Bronchial epithelial cell (primary cell): ENCODE measurements around the gene MICAL2. TPM values are rescaled to one million over a fixed set of nuclear protein-coding genes. Genes with fewer than 3 reads are reported as not detected.
A peak's percentile ranks its signal among the peaks of the same experiment; 100 is the strongest.

Experiments
- DNase-seq: peaks from one replicate; pipeline ENCODE4 v3.0.0-alpha.2; 2010; ENCODE audit warnings: low read depth
- FAIRE-seq: peaks from 2 replicates; lab custom pipeline; 2011; peaks lifted over from hg19 to GRCh38; lab: Jason Lieb, UNC
- H3K27me3 ChIP-seq: 2 replicates; pipeline ENCODE4 v1.5.1; 2011; ENCODE audit warnings: low read length; ENCODE audit not compliant: control insufficient read depth, insufficient read depth
- H3K36me3 ChIP-seq: 2 replicates; pipeline ENCODE4 v1.5.1; 2011; ENCODE audit warnings: low read length; ENCODE audit not compliant: control insufficient read depth, insufficient read depth
- H3K4me3 ChIP-seq: 2 replicates; pipeline ENCODE4 v1.5.1; 2011; ENCODE audit warnings: mild to moderate bottlenecking, low read depth, low read length, control low read depth
- CTCF ChIP-seq: IDR thresholded peaks from 2 replicates; pipeline ENCODE4 v1.5.1; 2011; ENCODE audit warnings: mild to moderate bottlenecking, moderate library complexity, low read length, control low read depth, inconsistent platforms; ENCODE audit not compliant: insufficient read depth, severe bottlenecking
- total RNA-seq: library from RNA; depleted of rRNA; stranded (reverse); fragments of >200 nt; gene quantifications from 2 replicates; pipeline ENCODE4 v1.2.1, GENCODE V29; 2014

MICAL2 gene
- total RNA-seq, 1 donor from 2014 or later: 75.0 TPM

GRCh38 chr11:12109591-12110196 lies 696 bp upstream of the MICAL2 start:
- FAIRE-seq (no peak), DNase-seq (peak; percentile 69)
- H3K27me3 ChIP-seq: no peaks in the 10 kb centered on the region
- peaks cover 2% of the 10 kb centered on the region for H3K36me3 ChIP-seq
- H3K4me3 ChIP-seq: peak overlapping the region; percentile 71
- TF ChIP-seq CTCF: no peak

- H3K4me3 ChIP-seq: peak overlapping the region; percentile 71
- no peaks in the 10 kb centered on the region for H3K27me3 ChIP-seq
- DNase-seq (no peak), FAIRE-seq (no peak)
- no peak for TF ChIP-seq CTCF
- peaks cover 5% of the 10 kb centered on the region for H3K36me3 ChIP-seq
These were observed 541 bp downstream of the MICAL2 start for GRCh38 chr11:12110714-12111548.

- FAIRE-seq (no peak), DNase-seq (no peak)
- TF ChIP-seq CTCF: no peak
These were observed 1.4 kb downstream of the MICAL2 start for GRCh38 chr11:12111549-12112520.

DNA sequence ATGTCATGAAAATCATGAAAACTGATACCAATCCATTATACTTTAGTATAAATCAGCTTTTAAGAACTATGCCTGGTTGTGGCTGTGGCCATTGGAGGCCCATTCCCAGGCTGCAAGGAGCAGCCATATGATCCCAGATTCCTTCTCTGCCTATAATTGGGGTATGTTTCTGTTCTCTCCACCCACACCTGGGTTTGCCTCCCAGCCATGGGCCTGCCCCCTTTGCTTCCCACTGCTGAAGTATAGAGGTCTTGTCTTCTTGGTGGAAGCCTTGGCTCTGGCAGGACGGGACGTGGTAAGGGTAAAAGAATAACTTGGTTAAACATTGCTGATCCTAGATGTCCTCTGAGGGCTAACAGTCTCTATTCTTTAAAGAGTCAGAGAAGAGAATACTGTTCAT lies 2.4 kb downstream of the MICAL2 start:
- no peak for TF ChIP-seq CTCF
- Histone ChIP-seq H3K27me3 (no peaks in the 10 kb centered on the region), H3K4me3 (no peak overlapping the region), H3K36me3 (peaks cover 6% of the 10 kb centered on the region)
- FAIRE-seq (no peak), DNase-seq (no peak)

More at GRCh38 chr11:12111549-12112520, 1.4 kb downstream of the MICAL2 start:
- H3K27me3 ChIP-seq: no peaks in the 10 kb centered on the region
- H3K4me3 ChIP-seq: peak overlapping the region; percentile 71
- H3K36me3 ChIP-seq: peaks cover 6% of the 10 kb centered on the region

DNA sequence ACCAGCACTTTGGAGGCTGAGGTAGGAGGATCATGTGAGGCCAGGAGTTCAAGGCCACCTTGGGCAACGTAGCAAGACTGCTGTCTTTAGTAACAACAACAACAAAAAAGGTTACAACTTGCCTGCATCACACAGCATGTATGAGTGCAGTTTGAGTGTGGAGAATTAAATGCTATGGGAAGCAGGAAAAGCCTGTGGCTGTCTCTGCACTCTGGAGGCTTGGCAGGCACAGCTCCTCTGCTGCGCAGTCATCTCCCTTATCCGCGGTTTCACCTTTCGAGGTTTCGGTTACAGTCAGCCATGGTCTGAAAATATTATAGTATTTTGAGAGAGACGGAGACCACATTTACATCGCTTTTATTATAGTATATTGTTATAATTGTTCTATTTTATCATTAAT lies 2.9 kb downstream of the MICAL2 start:
- DNase-seq (no peak), FAIRE-seq (no peak)
- no peak for TF ChIP-seq CTCF
- H3K36me3 ChIP-seq: peaks cover 6% of the 10 kb centered on the region
- no peaks in the 10 kb centered on the region for H3K27me3 ChIP-seq
- no peak overlapping the region for H3K4me3 ChIP-seq
